ENCODE measurements around the gene C2CD4D. TPM values are rescaled to one million over a fixed set of nuclear protein-coding genes. Genes with fewer than 3 reads are reported as not detected.

C2CD4D gene
- polyA plus RNA-seq, 1 donor, result 0.78 TPM

DNA sequence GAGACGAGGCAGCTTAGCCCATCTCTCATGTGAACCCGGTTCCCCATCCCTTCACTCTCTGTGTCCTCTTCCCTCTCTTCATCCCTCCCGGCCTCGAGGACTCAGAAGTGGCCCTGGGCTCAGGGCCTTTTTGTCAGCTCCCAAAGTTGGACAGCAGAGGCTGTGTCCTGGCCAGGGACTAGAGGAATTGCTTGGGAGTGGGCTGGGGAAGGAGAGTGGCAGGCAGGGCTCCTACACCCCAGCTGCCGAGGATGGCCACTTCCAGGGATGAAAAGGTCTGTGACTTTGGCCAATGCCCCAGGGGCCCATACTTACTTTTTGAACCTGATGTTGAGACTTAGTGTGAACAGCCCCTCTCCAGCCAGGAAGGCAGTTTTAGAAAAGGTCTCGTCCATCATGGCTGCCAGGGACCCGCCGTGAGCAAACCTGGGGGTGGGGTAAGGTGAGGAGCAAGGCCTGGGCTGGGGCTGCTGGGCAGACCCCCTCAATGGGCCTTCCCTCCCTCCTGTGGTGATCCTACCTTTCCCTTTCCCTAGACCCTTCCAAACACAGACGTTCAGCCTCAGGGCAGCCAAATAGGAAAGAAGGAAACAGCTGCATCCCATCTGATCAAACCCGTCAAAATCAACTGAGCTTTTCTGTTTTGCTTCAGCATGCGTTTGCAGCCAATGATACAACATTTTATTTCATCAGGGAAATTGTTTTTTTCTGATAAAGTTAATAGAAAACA, 8.4 kb upstream of the C2CD4D start:
- no peak overlapping the region for H3K4me3 ChIP-seq (ENCODE audit: low read length)
- 63% methylated on average over 2 of the region's 11 CpGs for WGBS (ENCODE audit: insufficient coverage, low lambda C conversion rate)
- no peak overlapping the region for H3K27ac ChIP-seq (ENCODE audit: low read length)
- no peak for DNase-seq
- no peaks in the 10 kb centered on the region for H3K4me1 ChIP-seq (ENCODE audit: control insufficient read depth, insufficient read depth, low read length)
- H3K9me3 ChIP-seq (ENCODE audit: control insufficient read depth, low read depth, low read length), result no peaks in the 10 kb centered on the region
- H3K27me3 ChIP-seq (ENCODE audit: control insufficient read depth, insufficient read depth, low read length), result peaks cover 5% of the 10 kb centered on the region
- no peaks in the 10 kb centered on the region for H3K36me3 ChIP-seq (ENCODE audit: control insufficient read depth, insufficient read depth, low read length)

DNA sequence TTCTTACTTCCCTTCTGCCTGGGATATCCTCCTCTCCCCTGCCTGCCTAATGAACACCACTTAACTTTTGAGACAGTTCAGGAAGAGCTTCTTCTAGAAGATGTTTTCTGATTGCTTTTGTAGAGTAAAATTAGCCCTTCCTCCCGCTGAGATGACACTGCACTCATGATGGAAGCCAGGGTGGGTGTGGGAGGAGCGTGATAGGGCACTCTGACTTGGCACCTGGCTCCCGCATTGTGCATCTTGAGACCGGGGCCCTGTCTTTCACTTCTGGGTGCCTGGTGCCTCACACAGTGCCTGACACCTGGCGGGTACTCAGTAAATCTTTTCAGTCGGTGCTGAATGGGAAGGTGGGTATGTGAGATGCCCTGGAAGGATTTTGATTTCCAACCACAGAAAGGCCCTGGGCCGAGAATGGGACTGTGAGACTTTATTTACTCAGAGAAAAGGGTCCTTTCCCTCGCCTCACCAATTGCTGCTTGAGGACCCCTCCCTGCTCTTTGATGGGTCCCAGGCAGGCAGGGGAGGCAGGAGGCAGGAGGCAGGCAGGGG, 7.1 kb upstream of the C2CD4D start:
- Histone ChIP-seq H3K27me3 (ENCODE audit: control insufficient read depth, insufficient read depth, low read length) (peaks cover 1% of the 10 kb centered on the region), H3K36me3 (ENCODE audit: control insufficient read depth, insufficient read depth, low read length) (no peaks in the 10 kb centered on the region), H3K27ac (ENCODE audit: low read length) (no peak overlapping the region), H3K4me3 (ENCODE audit: low read length) (no peak overlapping the region), H3K4me1 (ENCODE audit: control insufficient read depth, insufficient read depth, low read length) (no peaks in the 10 kb centered on the region), H3K9me3 (ENCODE audit: control insufficient read depth, low read depth, low read length) (no peaks in the 10 kb centered on the region)
- DNase-seq, result no peak
- WGBS (ENCODE audit: insufficient coverage, low lambda C conversion rate), result no CpG with 5 or more reads among the region's 8 CpGs

DNA sequence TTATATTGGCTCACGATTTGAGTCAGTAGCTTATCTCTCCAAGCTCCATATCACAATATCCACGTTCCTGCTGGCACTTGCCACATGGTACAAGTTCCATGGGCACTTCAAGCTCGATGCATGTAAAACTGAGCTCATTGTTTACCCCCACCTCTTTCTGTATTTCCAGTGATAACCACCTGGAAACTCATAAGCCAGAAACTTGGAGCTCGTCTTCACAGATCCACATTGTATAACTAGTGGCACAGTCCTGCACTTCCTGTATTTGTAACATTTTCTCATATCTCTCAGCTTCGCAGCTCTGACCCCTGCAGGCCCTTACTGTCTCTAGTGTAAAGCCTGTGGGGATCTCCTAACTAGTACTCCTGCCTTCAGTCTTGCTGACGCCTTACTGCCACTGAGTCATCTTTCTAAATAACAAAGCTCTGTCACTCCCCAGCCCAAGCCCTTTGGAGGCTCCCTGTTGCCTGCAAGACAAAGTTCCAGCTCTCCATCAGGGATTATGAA, 6.5 kb upstream of the C2CD4D start:
- no CpG with 5 or more reads among the region's 6 CpGs for WGBS (ENCODE audit: insufficient coverage, low lambda C conversion rate)
- Histone ChIP-seq H3K27ac (ENCODE audit: low read length) (no peak overlapping the region), H3K4me3 (ENCODE audit: low read length) (no peak overlapping the region), H3K27me3 (ENCODE audit: control insufficient read depth, insufficient read depth, low read length) (peaks cover 3% of the 10 kb centered on the region), H3K9me3 (ENCODE audit: control insufficient read depth, low read depth, low read length) (no peaks in the 10 kb centered on the region), H3K4me1 (ENCODE audit: control insufficient read depth, insufficient read depth, low read length) (no peaks in the 10 kb centered on the region), H3K36me3 (ENCODE audit: control insufficient read depth, insufficient read depth, low read length) (no peaks in the 10 kb centered on the region)
- no peak for DNase-seq

DNA sequence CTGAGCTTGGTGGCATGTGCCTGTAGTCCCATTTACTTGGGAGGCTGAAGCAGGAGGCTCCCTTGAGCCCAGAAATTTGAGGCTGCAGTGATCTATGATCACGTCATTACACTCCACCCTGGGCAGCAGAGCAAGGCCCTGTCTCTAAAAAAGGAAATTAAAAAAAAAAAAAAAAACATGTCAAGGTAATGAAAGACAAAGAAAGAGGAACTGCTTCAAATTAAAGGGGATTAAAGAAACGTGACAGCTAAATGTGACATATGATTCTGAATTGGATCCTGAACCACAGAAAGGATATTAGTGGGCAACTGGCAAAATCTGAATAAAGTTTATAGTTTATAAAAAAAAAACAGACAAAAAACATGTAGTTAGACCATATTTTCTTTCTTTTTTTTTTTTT, 3.8 kb upstream of the C2CD4D start:
- Histone ChIP-seq H3K9me3 (ENCODE audit: control insufficient read depth, low read depth, low read length) (peaks cover 4% of the 10 kb centered on the region), H3K27me3 (ENCODE audit: control insufficient read depth, insufficient read depth, low read length) (peaks cover 21% of the 10 kb centered on the region), H3K27ac (ENCODE audit: low read length) (no peak overlapping the region), H3K4me1 (ENCODE audit: control insufficient read depth, insufficient read depth, low read length) (peaks cover 17% of the 10 kb centered on the region), H3K36me3 (ENCODE audit: control insufficient read depth, insufficient read depth, low read length) (no peaks in the 10 kb centered on the region), H3K4me3 (ENCODE audit: low read length) (no peak overlapping the region)
- no peak for DNase-seq
- WGBS (ENCODE audit: insufficient coverage, low lambda C conversion rate), result 86% methylated on average over 1 of the region's 2 CpGs

DNA sequence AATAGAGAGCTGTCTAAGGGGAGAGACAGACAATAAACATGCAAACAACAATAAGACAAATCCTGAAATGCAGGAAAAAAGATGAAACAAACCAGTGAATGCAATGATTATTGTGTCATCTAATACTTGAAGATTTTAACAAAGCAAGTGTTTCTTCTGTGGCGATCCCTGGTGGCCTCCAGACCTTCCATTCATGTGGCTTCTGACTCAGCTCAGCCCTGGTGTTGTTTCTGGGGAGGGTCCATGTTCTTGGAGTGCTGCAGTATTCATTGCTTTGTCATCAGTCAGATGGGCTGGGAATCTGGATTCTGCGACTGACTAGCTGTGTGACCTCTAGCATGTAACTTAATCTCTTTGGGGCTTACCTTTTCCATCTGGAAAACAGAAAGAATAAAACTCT, 1.5 kb upstream of the C2CD4D start:
- Histone ChIP-seq H3K9me3 (ENCODE audit: control insufficient read depth, low read depth, low read length) (peaks cover 4% of the 10 kb centered on the region), H3K27me3 (ENCODE audit: control insufficient read depth, insufficient read depth, low read length) (peaks cover 30% of the 10 kb centered on the region), H3K27ac (ENCODE audit: low read length) (no peak overlapping the region), H3K4me1 (ENCODE audit: control insufficient read depth, insufficient read depth, low read length) (peaks cover 22% of the 10 kb centered on the region), H3K36me3 (ENCODE audit: control insufficient read depth, insufficient read depth, low read length) (no peaks in the 10 kb centered on the region), H3K4me3 (ENCODE audit: low read length) (no peak overlapping the region)
- DNase-seq, result no peak
- no CpG with 5 or more reads among the region's 2 CpGs for WGBS (ENCODE audit: insufficient coverage, low lambda C conversion rate)

DNA sequence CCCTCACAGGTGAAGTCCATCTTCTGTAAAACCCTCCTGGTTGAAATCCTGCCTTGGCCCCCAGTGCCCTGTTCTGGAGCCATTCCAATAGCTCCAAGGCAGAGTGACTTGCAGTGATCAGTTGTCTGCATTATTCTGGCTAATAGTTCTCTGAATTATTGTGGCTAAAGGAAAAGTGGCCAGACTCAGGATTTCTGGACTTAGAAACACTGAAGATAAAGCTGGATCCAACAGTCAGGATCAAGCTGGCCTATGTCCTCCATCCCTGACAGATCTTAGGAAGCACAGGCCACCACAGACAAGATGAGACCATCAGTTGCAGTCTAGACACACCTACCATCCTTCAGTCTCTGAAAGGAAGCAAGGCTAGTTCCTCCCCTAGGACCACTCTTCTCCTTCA, 801 bp upstream of the C2CD4D start:
- peak overlapping the region; percentile 47 for H3K4me3 ChIP-seq (ENCODE audit: low read length)
- H3K9me3 ChIP-seq (ENCODE audit: control insufficient read depth, low read depth, low read length), result peaks cover 4% of the 10 kb centered on the region
- peaks cover 25% of the 10 kb centered on the region for H3K4me1 ChIP-seq (ENCODE audit: control insufficient read depth, insufficient read depth, low read length)
- no peaks in the 10 kb centered on the region for H3K36me3 ChIP-seq (ENCODE audit: control insufficient read depth, insufficient read depth, low read length)
- no peak for DNase-seq
- peaks cover 30% of the 10 kb centered on the region for H3K27me3 ChIP-seq (ENCODE audit: control insufficient read depth, insufficient read depth, low read length)
- peak overlapping the region; percentile 70 for H3K27ac ChIP-seq (ENCODE audit: low read length)

DNA sequence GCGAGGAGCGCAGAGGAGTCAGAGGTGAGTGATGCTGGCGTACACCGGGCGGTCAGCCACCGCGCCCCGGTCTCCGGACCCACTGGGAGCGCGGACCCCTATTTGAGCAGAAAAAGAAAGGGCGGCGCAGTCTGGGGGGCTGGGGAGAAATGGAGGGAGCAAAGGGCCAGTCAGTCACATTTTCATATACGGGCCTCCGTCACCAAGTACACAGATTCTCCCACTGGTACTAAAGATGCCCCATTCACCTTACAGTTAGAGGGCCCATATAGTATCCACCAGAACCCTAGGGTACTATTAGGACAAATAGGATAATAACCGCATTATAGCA, 573 bp downstream of the C2CD4D start:
- H3K36me3 ChIP-seq (ENCODE audit: control insufficient read depth, insufficient read depth, low read length), result no peaks in the 10 kb centered on the region
- peak overlapping the region; percentile 47 for H3K4me3 ChIP-seq (ENCODE audit: low read length)
- WGBS (ENCODE audit: insufficient coverage, low lambda C conversion rate), result no CpG with 5 or more reads among the region's 16 CpGs
- no peak overlapping the region for H3K27ac ChIP-seq (ENCODE audit: low read length)
- H3K4me1 ChIP-seq (ENCODE audit: control insufficient read depth, insufficient read depth, low read length), result peaks cover 27% of the 10 kb centered on the region
- DNase-seq, result no peak
- peaks cover 4% of the 10 kb centered on the region for H3K9me3 ChIP-seq (ENCODE audit: control insufficient read depth, low read depth, low read length)
- peaks cover 30% of the 10 kb centered on the region for H3K27me3 ChIP-seq (ENCODE audit: control insufficient read depth, insufficient read depth, low read length)

DNA sequence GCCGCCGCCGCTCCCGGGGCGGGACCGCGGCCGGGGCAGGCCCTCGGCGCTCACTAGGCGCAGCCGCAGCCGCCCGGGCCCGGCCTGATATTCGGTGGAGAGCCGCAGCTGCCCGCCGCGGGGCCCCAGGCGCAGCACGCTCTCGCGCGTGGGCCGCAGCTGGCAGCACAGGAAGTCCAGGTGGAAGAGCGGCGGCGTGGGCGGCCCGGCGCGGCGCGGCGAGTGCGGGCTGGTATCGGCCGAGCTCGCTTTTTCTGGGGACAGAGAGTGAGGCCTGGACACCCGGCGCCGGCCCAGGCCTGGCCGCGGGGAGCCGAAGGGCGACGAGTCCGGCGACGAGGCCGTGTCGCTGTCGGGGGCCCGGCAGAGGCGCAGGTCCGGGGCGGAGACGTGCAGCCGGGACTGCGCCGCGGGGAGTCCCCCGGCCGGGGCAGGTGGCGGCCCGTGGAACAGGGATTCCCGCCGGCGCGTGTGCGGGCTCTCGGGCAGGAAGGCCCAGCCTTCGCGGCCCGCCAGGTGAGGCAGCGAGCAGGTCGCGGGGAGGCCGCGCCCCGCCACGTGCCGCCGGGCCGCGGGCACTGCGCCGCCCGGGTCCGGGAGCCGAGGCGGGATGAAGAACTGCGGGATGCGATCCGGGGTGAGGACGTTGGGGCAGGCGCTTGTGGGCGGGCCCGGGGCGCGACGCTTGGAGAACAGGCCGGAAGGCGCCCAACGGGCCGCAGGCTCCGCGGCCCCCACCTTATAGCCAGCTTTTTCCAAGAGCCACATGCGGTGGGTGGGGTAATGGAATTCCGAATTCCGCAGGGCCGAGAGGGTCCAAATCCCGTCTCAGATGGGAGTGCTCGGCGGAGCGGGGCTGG, 1.2 kb downstream of the C2CD4D start:
- Histone ChIP-seq H3K9me3 (ENCODE audit: control insufficient read depth, low read depth, low read length) (peaks cover 4% of the 10 kb centered on the region), H3K4me1 (ENCODE audit: control insufficient read depth, insufficient read depth, low read length) (peaks cover 27% of the 10 kb centered on the region), H3K27ac (ENCODE audit: low read length) (no peak overlapping the region), H3K27me3 (ENCODE audit: control insufficient read depth, insufficient read depth, low read length) (peaks cover 30% of the 10 kb centered on the region), H3K36me3 (ENCODE audit: control insufficient read depth, insufficient read depth, low read length) (no peaks in the 10 kb centered on the region), H3K4me3 (ENCODE audit: low read length) (peak overlapping the region; percentile 47)
- no CpG with 5 or more reads among the region's 117 CpGs for WGBS (ENCODE audit: insufficient coverage, low lambda C conversion rate)
- peak in 1 of 2 donors; percentile 70 for DNase-seq

DNA sequence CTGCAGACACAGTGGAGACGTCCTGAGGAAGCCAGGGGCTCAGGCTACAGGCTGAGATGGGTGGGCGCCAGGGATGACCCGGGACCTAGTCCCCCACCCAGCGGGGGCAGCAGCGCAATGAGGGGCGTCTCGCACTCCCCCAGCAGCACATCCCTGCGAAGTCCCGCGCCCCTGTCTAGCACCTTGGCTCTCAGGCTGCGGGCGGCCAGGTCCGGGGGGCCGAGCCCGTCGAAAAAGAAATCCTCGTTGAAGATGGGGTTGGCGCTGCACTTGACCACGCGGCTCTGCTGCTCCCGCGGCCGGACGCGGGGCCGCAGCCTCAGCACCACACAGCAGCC, 1.8 kb downstream of the C2CD4D start:
- no CpG with 5 or more reads among the region's 26 CpGs for whole genome bisulfite sequencing (ENCODE audit: insufficient coverage, low lambda C conversion rate)
- Histone ChIP-seq H3K9me3 (ENCODE audit: control insufficient read depth, low read depth, low read length) (peaks cover 4% of the 10 kb centered on the region), H3K27ac (ENCODE audit: low read length) (no peak overlapping the region), H3K36me3 (ENCODE audit: control insufficient read depth, insufficient read depth, low read length) (no peaks in the 10 kb centered on the region), H3K27me3 (ENCODE audit: control insufficient read depth, insufficient read depth, low read length) (peaks cover 30% of the 10 kb centered on the region), H3K4me3 (ENCODE audit: low read length) (no peak overlapping the region), H3K4me1 (ENCODE audit: control insufficient read depth, insufficient read depth, low read length) (peaks cover 27% of the 10 kb centered on the region)
- DNase-seq, result no peak

DNA sequence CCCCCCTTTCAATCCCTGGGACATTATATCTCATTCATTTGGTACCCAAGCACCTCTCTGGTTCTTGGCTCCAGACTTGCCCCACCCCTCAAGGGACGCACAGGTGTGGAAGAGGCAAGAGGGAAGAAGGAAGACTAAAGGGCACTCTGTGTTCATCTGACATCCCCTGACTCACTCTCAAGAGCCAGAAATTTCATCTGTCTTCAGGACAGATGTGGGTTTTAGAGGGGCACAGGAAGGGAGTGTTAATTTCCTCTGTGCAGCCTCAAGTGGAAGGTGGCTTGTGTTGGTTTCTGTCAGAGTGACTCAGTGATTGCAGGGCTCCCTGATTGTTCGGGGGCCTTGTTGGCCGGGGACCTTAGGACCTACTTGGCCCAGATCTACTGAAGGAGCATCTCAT, 2.4 kb downstream of the C2CD4D start:
- Histone ChIP-seq H3K4me1 (ENCODE audit: control insufficient read depth, insufficient read depth, low read length) (peaks cover 30% of the 10 kb centered on the region), H3K4me3 (ENCODE audit: low read length) (no peak overlapping the region), H3K9me3 (ENCODE audit: control insufficient read depth, low read depth, low read length) (peaks cover 4% of the 10 kb centered on the region), H3K27ac (ENCODE audit: low read length) (no peak overlapping the region), H3K27me3 (ENCODE audit: control insufficient read depth, insufficient read depth, low read length) (peaks cover 30% of the 10 kb centered on the region), H3K36me3 (ENCODE audit: control insufficient read depth, insufficient read depth, low read length) (no peaks in the 10 kb centered on the region)
- WGBS (ENCODE audit: insufficient coverage, low lambda C conversion rate), result no CpG with 5 or more reads among the region's 3 CpGs
- DNase-seq, result no peak
